IMR-90 (cell line): ENCODE data around the gene UBE2E2.

Source experiments
- BHLHE40 ChIP-seq: fragments of 150-350 bp; IDR thresholded peaks from 2 replicates; pipeline ENCODE4 v1.6.1; 2016; ENCODE audit warnings: mild to moderate bottlenecking, low read depth, low read length
- CHD1 ChIP-seq: IDR thresholded peaks from 2 replicates; pipeline ENCODE4 v1.6.1; 2012; ENCODE audit warnings: low read depth, low read length, improper control_type of control experiment
- FOS ChIP-seq: fragments of 150-350 bp; IDR thresholded peaks from 2 replicates; pipeline ENCODE4 v1.6.1; 2016; ENCODE audit warnings: low read depth, low read length
- MXI1 ChIP-seq: IDR thresholded peaks from 2 replicates; pipeline ENCODE4 v1.6.1; 2012; ENCODE audit warnings: low read depth, mild to moderate bottlenecking, low read length, moderate library complexity, borderline replicate concordance
- POLR2A ChIP-seq: IDR thresholded peaks from 2 replicates; pipeline ENCODE4 v1.6.1; 2012; ENCODE audit warnings: mild to moderate bottlenecking, low read depth, low read length
- RAD21 ChIP-seq: IDR thresholded peaks from 2 replicates; pipeline ENCODE4 v1.6.1; 2012; ENCODE audit warnings: low read length, improper control_type of control experiment
- RCOR1 ChIP-seq: IDR thresholded peaks from 2 replicates; pipeline ENCODE4 v1.6.1; 2012; ENCODE audit warnings: mild to moderate bottlenecking, low read length, improper control_type of control experiment; ENCODE audit not compliant: insufficient replicate concordance
- RFX5 ChIP-seq: IDR thresholded peaks from 2 replicates; pipeline ENCODE4 v1.8.0; 2012; ENCODE audit warnings: low read depth, mild to moderate bottlenecking, low read length, moderate library complexity
- SMC3 ChIP-seq: fragments of 150-350 bp; IDR thresholded peaks from 2 replicates; pipeline ENCODE4 v1.6.1; 2016; ENCODE audit warnings: low read depth, mild to moderate bottlenecking, antibody characterized with exemption, low read length, moderate library complexity
- TF ChIP-seq, protein P1 (sequence below): conservative IDR thresholded peaks from 2 replicates; pipeline ENCODE4 v1.5.1; 2012; ENCODE audit warnings: mild to moderate bottlenecking, low read depth, low read length, improper control_type of control experiment
- TF ChIP-seq, protein P2 (sequence below): fragments of 150-350 bp; IDR thresholded peaks from 2 replicates; pipeline ENCODE4 v1.6.1; 2016; ENCODE audit warnings: low read depth, mild to moderate bottlenecking, low read length, moderate library complexity, borderline replicate concordance
- TF ChIP-seq, protein P3 (sequence below): fragments of 150-350 bp; IDR thresholded peaks from 2 replicates; pipeline ENCODE4 v1.6.1; 2017; ENCODE audit warnings: mild to moderate bottlenecking, antibody characterized with exemption, low read length, low read depth

DNA sequence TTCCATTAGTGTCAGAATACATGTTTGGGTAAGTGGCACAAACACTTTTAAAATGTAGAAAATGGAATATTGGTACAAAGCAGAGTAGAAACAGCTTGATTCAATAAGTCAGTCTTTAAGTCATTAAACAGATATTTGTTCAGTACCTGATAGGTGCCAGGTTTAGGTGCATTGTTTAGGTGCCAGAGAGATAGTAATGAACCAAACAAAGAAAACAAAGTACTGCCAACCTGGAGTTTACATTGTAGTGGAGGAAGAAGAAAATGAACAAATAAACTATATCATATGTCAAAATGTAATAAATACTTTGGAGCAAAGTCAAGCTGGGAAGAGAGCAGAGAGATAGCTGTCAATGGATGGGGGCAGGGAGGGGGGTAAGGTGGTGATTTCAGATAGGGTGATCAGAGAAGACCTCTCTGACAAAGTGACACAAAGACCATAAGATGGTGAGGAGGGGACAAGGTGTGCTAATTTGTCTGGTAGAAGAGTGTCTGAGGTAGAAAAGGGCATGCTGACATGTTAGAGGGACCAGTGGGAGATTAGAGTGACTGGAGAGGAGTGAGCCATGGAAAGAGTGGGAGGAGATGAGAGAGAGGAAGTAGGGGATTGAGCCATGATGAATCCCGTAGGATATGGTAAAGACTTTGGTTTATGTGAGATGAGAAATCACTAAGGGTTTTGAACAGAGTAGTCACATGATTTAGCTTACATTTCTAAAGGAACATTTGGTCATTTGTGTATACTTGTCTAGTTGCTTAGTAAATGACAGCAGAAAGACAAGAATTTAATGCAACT lies 128.2 kb downstream of the UBE2E2 start:
- TF ChIP-seq, protein P1, sequence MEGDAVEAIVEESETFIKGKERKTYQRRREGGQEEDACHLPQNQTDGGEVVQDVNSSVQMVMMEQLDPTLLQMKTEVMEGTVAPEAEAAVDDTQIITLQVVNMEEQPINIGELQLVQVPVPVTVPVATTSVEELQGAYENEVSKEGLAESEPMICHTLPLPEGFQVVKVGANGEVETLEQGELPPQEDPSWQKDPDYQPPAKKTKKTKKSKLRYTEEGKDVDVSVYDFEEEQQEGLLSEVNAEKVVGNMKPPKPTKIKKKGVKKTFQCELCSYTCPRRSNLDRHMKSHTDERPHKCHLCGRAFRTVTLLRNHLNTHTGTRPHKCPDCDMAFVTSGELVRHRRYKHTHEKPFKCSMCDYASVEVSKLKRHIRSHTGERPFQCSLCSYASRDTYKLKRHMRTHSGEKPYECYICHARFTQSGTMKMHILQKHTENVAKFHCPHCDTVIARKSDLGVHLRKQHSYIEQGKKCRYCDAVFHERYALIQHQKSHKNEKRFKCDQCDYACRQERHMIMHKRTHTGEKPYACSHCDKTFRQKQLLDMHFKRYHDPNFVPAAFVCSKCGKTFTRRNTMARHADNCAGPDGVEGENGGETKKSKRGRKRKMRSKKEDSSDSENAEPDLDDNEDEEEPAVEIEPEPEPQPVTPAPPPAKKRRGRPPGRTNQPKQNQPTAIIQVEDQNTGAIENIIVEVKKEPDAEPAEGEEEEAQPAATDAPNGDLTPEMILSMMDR = no peak
- TF ChIP-seq POLR2A (no peak), RCOR1 (no peak), FOS (no peak), SMC3 (no peak), CHD1 (no peak), MXI1 (no peak), RFX5 (no peak), BHLHE40 (no peak), RAD21 (no peak)
- TF ChIP-seq, protein P2, sequence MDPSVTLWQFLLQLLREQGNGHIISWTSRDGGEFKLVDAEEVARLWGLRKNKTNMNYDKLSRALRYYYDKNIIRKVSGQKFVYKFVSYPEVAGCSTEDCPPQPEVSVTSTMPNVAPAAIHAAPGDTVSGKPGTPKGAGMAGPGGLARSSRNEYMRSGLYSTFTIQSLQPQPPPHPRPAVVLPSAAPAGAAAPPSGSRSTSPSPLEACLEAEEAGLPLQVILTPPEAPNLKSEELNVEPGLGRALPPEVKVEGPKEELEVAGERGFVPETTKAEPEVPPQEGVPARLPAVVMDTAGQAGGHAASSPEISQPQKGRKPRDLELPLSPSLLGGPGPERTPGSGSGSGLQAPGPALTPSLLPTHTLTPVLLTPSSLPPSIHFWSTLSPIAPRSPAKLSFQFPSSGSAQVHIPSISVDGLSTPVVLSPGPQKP = no peak
- TF ChIP-seq, protein P3, sequence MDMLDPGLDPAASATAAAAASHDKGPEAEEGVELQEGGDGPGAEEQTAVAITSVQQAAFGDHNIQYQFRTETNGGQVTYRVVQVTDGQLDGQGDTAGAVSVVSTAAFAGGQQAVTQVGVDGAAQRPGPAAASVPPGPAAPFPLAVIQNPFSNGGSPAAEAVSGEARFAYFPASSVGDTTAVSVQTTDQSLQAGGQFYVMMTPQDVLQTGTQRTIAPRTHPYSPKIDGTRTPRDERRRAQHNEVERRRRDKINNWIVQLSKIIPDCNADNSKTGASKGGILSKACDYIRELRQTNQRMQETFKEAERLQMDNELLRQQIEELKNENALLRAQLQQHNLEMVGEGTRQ = no peak
